HG03064 (cell line): ENCODE measurements around the gene MAP3K1.
"Not testable (repeated sequence)": the region's sequence is repeated elsewhere in the genome, so short reads cannot be mapped to it uniquely, and the experiment has no call there.

Source experiments
- ATAC-seq: cut with Tn5 transposase; IDR thresholded peaks from one replicate; pipeline ENCODE4 v1.9.1; 2021; ENCODE audit warnings: low read depth; ENCODE audit not compliant: unreplicated experiment

The MAP3K1 gene

DNA sequence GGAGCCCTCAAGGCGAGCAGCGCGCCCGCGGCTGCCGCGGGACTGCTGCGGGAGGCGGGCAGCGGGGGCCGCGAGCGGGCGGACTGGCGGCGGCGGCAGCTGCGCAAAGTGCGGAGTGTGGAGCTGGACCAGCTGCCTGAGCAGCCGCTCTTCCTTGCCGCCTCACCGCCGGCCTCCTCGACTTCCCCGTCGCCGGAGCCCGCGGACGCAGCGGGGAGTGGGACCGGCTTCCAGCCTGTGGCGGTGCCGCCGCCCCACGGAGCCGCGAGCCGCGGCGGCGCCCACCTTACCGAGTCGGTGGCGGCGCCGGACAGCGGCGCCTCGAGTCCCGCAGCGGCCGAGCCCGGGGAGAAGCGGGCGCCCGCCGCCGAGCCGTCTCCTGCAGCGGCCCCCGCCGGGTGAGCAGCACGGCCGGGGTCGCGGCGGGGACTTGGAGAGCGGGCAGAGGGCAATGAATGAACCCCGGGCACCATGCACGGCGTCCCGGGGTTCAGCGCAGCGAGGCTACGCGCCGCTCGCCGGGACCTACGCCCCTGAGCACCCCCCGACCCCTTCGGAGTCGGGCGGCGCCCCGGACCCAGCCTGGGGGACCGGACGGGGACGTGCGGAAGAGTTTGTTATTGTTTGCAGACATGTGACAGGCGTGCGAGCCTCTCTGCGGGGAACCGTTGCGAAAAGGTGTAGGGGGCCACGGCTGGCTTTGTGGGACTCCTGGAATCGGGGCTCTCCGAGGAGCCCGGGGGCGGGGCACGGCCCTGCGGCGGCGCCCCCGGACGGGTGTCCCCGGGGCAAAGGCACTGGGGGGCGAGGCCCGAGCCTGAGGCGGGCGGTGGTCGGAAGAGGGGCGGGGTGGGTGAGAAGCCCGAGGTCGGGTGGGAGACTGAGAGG is 553 bp downstream of the MAP3K1 start:
- ATAC-seq: peak; percentile 33

DNA sequence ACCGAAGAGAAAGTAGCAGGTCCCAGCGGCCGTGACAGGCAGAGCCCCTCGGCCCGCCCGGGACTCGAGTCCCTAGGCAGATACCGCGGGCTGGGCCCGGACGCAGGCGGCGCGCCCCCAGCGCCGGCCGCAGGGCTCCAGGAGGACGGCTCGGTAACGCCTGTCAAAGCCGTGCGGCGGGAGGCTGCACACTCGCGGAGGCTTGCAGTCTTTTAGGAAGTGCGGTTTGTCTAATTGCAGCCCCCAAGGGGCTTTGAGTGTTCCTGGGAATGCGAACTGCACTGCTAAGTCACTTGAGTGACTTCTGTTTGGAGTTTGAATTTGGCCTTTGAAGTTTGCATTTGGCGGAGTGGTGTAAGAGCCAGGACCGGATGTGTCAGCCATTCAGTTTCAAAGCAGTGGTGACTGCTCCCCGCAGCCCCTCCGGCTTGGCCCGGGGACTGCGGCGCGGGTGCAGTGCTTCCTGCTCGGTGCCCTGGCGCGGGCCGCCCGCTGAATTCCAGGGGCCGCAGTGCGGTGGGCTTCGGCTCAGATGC is 1.3 kb downstream of the MAP3K1 start:
- peak; percentile 40 for ATAC-seq

DNA sequence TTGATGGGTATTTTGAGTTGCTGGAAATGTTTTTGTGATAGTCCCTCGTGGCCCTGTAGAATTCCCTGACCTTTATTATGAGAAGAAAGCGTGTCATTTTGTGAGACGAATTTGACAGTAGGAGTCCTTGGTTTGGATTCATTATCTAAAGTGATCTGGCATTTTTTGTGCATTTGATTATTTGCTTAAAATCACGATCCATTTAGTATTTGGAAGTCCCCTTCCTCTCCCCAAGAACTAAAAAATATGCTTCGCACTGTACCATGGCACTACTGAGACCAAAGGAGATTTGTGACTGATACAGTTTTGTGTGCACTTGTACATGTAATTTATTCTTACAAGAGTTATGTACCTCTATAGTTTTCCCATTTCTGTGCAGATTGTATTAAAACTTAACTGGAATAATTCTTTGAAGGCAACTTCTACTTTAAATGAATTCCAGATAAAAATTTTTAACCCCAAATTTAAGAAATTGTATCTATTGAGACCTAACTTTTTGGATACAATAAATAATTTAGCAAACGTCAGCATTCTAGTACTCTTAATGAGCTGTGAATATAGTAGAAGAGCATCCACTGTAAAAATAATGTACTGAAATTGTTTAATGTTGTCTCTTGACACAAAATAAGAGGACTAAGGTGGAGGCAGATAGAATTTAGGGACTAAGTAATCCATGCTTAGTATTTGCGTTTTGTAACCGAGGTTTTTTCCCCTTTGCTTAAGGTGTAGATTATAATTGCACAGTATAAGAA is 2.1 kb downstream of the MAP3K1 start:
- no peak for ATAC-seq

DNA sequence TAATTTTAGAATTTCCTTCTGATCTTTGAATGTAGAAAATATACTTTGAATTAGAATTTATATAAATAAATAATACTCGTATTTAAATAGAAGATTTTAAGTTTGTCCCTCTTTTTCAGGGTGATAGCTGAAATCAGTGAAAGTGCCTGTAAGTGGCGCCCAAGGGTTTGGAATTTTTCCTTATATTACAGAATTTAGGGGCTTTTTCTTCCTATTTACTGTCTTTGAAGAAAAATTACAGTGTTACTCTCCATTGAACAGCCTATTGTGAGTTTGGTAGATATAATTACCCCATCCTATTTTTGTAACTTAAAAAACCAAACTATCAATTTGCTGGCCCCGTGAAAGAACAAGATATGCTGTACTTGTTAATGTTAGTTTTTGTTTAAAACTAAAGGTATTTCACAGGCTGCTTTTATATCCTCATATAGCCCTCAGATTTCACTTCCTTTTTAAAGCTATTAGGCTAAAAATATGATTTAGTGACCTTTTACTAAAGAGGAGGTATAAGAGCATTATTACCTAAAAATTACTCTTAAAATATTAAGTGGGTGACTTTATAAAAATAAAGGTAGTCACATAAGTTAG is 3.2 kb downstream of the MAP3K1 start:
- no peak for ATAC-seq

DNA sequence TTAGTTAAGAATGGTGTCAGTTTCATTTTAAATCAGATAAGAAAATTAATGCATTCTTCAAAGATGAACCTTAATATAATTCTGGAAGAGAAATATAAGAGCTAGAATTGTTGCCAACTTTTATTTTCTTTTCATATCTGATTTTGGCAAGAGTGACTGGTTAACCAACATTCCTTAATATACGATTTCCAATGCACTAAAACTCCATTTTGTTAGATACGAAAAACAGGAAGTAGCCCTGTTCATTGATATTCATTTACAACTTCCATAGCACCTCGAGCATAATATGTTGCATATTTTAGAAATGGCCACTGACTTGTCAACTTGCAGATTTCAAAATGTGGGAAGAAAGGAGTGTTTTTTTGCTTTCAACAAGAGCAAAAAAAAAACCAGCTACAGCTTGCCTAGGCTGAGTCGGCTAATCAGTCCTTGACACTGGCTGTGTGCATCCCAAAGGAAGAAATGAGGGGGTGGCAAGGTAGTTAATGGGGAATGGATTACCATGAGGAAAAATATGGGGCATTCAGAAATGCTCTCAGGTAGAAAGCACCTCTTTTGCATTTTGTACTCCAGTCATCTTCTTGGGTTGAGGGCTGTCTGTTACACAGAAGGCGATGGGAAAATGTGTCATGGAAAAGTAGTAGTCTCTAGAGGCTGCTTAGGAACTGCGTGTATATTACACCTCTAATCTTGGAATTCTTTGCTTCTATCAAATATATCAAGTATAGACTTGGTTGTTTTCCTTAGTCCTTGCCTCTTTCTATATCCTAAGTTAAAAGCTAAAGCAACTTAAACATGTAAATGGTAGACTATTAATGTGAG is 3.9 kb downstream of the MAP3K1 start:
- ATAC-seq: no peak

DNA sequence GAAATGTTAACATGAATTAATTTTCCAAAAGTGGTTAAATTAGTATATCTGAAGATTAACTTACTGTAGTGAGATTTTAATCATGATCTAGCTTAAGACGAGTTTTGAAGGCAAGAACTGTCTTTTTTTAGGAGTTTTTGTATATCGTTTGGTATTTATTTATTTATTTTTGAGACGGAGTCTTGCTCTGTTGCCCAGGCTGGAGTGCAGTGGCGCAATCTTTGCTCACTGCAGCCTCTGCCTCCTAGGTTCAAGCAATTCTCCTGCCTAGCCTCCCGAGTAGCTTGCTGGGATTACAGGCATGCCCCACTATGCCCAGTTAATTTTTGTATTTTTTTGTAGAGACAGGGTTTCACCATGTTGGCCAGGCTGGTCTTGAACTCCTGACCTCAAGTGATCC is 6.5 kb downstream of the MAP3K1 start:
- ATAC-seq: not testable (repeated sequence)

DNA sequence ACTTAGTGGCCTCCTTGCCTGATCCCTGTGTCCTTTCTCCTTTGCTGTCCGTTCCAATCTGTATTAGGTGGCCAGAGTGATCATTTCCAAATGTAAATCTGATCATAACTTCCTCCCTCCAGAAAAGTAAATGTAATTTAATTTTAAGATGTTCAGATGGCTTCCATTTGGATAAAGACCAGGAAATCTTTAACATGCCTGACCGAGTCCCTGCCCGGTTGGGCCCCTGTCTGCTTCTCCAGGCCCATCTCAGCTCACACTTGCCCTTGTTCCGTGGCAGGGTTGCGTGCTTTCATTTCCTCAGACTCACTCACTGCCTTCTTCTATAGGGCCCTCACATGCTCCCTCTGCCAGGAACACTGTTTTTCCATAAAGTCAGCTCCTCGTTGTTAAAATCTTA is 7.6 kb downstream of the MAP3K1 start:
- ATAC-seq: no peak

DNA sequence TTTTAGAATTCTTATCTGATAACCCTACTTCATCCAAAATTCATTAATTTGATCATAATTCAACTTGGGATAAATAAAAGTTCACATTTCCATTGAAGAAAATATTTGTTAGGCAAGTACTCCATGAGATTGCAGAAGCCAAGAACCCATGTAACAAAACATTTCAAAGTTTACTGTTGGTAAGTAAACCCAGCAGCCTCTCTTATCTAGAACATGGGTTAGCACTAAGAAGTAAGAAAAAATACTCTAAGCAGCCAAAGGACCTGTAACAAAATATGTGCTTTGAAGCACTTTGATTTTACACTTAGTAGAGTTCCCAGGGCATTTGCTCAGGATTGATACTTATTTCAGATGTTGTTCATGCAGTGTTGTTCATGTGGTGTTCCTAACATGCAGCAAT is 8.7 kb downstream of the MAP3K1 start:
- ATAC-seq: no peak

DNA sequence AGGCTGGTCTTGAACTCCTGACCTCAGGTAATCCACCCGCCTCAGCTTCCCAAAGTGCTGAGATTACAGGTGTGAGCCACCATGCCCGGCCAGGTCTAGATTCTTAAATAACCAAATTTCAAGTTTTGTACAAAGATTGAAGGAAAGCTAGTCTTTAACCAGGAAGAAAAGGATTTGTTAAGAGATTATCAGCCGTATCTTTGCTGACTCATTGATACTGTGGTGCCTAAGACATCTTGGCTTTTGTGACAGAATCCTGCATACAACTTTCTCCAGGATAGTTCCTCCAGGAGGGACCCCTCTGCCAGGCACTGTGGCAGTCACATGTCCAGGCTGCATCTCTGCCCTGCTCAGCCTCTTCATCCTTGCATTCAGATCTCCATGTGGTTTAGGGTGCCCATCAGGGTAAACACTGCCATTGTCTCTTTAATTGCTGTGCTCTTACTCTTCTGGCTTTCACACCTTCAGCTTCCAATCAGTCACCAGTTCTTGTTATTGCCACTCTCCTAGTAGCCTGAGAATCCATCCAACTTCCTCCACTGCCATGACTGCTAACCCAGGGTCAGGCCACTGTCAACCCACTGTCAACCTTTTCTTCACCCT is 10.0 kb downstream of the MAP3K1 start:
- no peak for ATAC-seq

DNA sequence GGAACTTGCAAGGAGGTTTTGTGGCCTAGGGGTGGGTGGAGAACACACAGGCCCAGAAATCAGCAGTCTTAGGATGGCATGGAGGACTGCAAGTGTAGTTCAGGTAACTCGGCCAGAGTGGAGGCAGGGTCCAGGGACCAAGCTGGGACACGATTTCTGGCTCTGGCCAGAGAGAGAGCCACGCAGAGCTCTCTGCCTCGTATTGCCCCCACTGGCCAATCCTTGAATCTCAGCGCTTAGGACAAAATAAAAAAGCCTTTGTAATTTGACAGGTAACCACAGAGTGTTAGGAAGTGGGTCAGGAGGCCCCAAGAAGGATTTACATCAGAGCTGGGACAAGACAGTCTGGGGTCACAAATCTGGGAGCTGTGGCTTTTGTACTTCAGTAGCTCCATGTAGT is 11.7 kb downstream of the MAP3K1 start:
- no peak for ATAC-seq

DNA sequence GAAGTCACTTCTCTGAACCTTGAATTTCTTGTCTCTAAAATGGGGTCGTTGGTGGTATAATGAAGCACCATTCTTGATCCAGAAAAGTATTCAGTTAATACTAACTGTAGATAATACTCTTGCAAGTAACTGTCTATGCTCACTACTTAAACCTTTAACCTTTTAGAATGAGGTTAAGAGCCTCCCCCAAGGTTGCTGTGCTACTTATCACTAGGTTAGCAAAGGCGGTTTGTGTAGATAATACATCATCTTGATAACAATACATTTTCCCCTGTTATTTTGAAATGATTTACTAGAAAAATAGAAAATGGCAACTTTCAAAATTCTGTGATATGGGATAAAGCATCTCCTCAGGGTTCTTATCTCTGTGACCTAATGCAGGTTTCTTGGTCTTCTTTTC is 12.6 kb downstream of the MAP3K1 start:
- no peak for ATAC-seq

DNA sequence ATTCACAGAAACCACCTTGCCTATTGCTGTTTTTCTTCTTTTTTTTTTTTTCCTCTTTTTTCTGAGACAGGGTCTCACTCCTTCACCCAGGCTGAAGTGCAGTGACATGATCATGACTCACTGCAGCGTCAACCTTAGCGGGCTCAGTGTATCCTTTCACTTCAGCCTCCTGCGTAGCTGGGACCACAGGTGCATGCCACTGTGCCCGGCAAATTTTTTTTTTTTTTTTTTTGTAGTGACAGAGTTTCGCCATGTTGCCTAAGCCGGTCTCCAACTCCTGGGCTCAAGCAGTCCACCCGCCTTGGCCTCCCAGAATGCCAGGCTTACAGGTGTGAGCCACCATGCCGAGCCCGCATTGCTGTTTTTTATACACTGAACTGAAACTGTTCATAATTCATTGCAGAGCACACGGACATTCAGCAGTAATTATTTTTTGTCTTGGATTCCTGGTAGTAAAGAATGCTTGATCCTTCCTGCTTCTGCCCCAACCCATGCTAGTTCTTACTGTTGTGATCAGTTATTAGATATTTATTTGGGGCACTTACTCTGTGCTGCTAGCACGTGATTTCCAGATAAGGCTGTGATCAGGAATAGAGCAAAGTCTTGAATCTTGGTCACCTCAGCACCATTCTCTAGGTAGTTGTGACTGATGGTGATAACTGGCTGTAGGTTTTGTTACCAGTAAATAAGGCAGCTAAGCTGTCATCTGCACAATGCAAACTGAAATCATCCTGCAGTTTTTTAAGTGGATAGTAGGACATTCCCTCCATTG is 14.0 kb downstream of the MAP3K1 start:
- ATAC-seq: no peak

DNA sequence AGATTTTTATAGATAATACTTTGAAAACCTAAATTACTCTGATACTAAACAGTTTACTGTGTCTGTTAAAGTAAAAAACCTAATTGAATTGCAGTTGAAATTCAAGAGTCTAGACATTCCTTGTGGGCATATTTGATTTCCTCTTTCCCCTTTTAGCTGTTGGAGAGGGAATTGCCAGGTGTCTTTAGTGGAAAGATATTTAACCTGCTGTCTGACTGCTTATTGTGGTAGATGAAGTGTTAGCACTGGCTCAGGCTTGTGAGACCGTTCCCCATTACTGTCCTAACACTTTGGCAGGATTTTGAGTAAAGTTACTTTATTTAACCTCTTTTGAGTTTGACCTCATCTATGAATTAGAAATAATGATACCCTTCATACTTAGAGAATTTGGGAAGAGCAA is 16.4 kb downstream of the MAP3K1 start:
- no peak for ATAC-seq

DNA sequence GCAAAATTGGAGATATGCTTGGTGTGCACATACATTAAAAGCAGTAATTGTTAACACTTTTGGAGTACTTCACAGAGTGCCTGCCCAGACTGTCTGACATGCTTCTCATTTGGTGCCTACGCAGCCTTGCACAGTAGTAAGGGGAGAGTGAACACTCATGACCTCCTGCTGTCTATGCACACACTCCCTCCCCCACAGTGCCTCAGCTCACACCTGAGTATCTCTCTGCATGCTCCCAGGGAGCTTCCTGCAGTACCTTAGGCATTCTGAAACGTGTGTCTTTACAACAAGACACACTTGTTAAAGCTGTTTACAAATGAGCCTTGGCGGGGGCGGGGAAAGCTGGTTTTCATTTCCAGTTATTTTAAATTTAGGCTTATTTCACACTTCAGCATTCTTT is 18.0 kb downstream of the MAP3K1 start:
- no peak for ATAC-seq

DNA sequence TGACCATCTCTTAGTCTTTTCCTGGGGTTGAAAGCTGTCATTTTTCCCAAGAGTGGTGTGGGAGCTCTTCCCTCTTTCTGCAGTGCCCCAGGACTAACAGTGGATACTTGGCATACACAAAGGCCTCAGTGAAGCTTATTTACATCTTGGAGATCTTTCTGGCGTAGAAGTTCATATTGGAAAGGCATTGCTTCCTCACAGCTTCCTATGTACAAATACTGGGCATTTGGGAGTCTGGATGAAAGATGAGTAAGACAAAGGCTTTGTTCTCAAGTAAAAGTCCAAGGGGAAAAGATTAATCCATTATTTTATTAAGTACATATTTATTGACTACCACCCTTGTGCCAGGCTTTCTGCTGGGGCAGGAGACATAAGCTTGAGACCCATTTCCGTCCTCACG is 22.0 kb downstream of the MAP3K1 start:
- no peak for ATAC-seq

DNA sequence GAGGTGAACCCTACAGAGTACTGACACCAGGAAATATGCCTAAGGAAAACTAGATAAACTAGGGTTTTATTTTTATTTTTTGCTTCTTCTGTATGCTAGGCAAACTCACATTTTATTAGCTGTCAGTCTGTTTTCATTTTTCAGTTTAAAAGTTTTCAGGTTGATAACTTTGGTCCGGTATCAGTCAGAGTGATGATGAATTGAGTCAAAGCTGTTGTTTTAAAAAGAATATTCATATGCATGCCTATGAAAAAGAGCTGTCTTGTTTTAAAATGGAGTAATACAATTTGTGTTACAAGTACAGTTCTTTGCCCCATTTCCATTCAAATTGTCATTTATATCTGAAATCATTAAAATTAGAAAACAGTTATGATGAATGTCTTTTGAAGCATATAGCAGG is 22.6 kb downstream of the MAP3K1 start:
- no peak for ATAC-seq

DNA sequence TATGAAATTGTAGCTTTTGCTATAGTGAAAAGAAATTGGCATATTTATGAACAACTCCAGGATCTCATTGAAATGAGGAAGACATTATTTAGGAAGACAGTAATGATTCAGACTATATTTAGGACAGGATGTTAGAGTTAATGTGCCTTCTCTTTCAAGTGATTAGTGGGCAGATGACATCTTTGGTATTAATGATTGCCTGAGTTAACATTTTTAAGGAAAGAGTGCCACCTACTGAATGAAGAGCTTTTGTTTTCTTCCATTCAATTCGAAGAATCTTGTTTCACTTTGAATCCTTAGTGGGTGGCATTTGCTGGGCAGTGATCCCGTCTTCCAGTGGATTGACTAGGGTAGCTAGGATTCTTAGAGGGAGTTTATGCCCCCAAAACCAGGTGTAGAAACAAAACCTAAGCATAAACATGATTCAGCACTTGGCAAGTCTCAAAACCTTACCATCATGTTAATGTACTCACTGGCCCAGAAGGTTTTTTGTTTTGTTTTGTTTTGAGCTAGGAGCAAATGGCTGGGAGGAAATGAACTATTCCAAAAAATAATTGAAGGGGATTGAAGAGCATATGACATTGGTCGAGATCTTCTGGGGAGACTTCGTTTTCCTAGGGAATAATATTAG is 23.2 kb downstream of the MAP3K1 start:
- peak; percentile 66 for ATAC-seq

DNA sequence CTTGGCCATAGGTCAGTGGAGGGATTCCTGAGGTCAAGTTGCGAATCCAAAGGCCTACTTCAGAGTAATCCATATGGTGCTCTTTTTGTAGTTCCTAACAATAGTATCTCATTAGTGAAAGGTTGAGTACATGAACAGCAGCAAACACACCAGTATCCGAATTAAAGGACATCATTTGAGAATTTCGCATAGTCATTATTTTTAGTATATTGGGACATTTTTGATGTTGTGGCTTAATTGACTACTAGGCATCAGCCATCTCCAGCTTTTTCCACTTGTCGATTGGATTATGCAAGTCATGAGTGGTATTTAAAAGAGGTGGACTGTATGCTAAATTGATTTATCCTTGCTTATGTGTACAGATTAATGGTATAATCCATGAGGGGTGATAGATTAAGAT is 23.7 kb downstream of the MAP3K1 start:
- no peak for ATAC-seq

DNA sequence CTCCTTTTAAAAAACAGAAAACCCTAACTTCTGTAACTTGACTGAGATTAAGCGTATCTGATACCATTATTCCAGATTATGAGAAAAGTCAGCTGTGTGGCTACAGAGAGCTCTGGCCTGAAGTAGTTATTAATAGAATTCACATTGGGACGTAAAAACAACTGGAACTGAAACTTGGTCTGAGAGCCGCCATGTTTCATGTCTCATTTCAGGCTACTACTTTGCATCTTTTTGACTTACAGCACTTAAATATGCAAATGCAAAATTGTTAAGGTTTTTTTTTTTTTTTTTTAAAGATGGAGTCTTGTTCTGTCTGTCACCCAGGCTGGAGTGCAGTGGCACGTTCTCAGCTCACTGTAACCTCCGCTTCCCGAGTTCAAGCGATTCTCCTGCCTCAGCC is 25.2 kb downstream of the MAP3K1 start:
- no peak for ATAC-seq
